HCEC 1CT (cell line): ENCODE data around the gene LARGE2.
A peak's percentile ranks its signal among the peaks of the same experiment; 100 is the strongest.

Experiments used
- DNase-seq: peaks from one replicate; pipeline ENCODE4 v3.0.0-alpha.2; 2017

Gene LARGE2

GRCh38 chr11:45931739-45932138, 9.3 kb downstream of the LARGE2 start:
- DNase-seq = no peak

- DNase-seq = no peak
Measured at GRCh38 chr11:45932217-45932616, 9.8 kb downstream of the LARGE2 start.

GRCh38 chr11:45933131-45933831, 10.8 kb downstream of the LARGE2 start:
- DNase-seq = no peak

GRCh38 chr11:45933846-45934579, 11.6 kb downstream of the LARGE2 start:
- DNase-seq = no peak

GRCh38 chr11:45934580-45935318, 12.3 kb downstream of the LARGE2 start:
- DNase-seq = no peak

GRCh38 chr11:45935349-45936064, 13.1 kb downstream of the LARGE2 start:
- DNase-seq = no peak

- DNase-seq = no peak
Measured at GRCh38 chr11:45936511-45937054, 14.1 kb downstream of the LARGE2 start.

- DNase-seq = no peak
Measured at GRCh38 chr11:45937916-45938315, 15.5 kb downstream of the LARGE2 start.

- DNase-seq = no peak
Measured at GRCh38 chr11:45939836-45940235, 17.4 kb downstream of the LARGE2 start.

- DNase-seq = no peak
Measured at GRCh38 chr11:45941285-45941684, 18.8 kb downstream of the LARGE2 start.

GRCh38 chr11:45942381-45942780, 19.9 kb downstream of the LARGE2 start:
- no peak for DNase-seq

- no peak for DNase-seq
Measured at GRCh38 chr11:45945397-45945999, 23.0 kb downstream of the LARGE2 start.

GRCh38 chr11:45947885-45948284, 25.4 kb downstream of the LARGE2 start:
- no peak for DNase-seq

GRCh38 chr11:45948356-45948755, 25.9 kb downstream of the LARGE2 start:
- DNase-seq = no peak

GRCh38 chr11:45949992-45950407, 27.5 kb downstream of the LARGE2 start:
- DNase-seq = no peak

- DNase-seq = no peak
Measured at GRCh38 chr11:45959851-45960250, 37.4 kb downstream of the LARGE2 start.

GRCh38 chr11:45960387-45961095, 38.1 kb downstream of the LARGE2 start:
- no peak for DNase-seq

- no peak for DNase-seq
Measured at GRCh38 chr11:45961751-45962240, 39.3 kb downstream of the LARGE2 start.

- peak; percentile 73 for DNase-seq
Measured at GRCh38 chr11:45964911-45965389, 42.5 kb downstream of the LARGE2 start.

- DNase-seq = no peak
Measured at GRCh38 chr11:45967506-45967905, 45.0 kb downstream of the LARGE2 start.

- DNase-seq = no peak
Measured at GRCh38 chr11:45968901-45969300, 46.4 kb downstream of the LARGE2 start.
